OCI-LY3 (cell line): ENCODE data around the gene REXO1.
"Not testable (repeated sequence)": the region's sequence is repeated elsewhere in the genome, so short reads cannot be mapped to it uniquely, and the experiment has no call there.

Experiments used
- H2AFZ ChIP-seq: fragments of 200-600, 300-600 bp; shearing (Covaris generic); 2 replicates; pipeline ENCODE4 v1.6.0; 2014; ENCODE audit warnings: antibody characterized with exemption, low read depth, low read length
- H3K27ac ChIP-seq: fragments of 200-600, 300-600 bp; sonication (generic); 2 replicates; pipeline ENCODE4 v1.5.1; 2014; ENCODE audit warnings: mild to moderate bottlenecking, low read length, moderate library complexity, mixed read lengths
- H3K27me3 ChIP-seq: fragments of 200-600, 300-600 bp; sonication (generic); 2 replicates; pipeline ENCODE4 v1.6.1; 2014; ENCODE audit warnings: low read depth, low read length, mixed read lengths
- H3K36me3 ChIP-seq: fragments of 200-600, 300-600 bp; sonication (generic); replicated peaks from 2 replicates; pipeline ENCODE3; 2014; ENCODE audit warnings: low read depth, low read length, mixed read lengths
- H3K4me1 ChIP-seq: fragments of 300-600, 200-600 bp; sonication (generic); 2 replicates; pipeline ENCODE4 v1.6.1; 2014; ENCODE audit warnings: low read length, mixed read lengths
- H3K4me2 ChIP-seq: fragments of 200-600, 300-600 bp; sonication (generic); 2 replicates; pipeline ENCODE4 v1.6.1; 2014; ENCODE audit warnings: low read length, mixed read lengths
- H3K4me3 ChIP-seq: fragments of 300-600, 200-600 bp; sonication (generic); 2 replicates; pipeline ENCODE4 v1.5.1; 2014; ENCODE audit warnings: antibody characterized with exemption, mild to moderate bottlenecking, low read length, moderate library complexity
- H3K79me2 ChIP-seq: fragments of 300-600, 200-600 bp; shearing (Covaris generic); 2 replicates; pipeline ENCODE4 v1.6.1; 2014; ENCODE audit warnings: mild to moderate bottlenecking, low read length, mixed read lengths
- H3K9ac ChIP-seq: fragments of 300-600, 200-600 bp; shearing (Covaris generic); 2 replicates; pipeline ENCODE4 v1.6.0; 2014; ENCODE audit warnings: mild to moderate bottlenecking, low read length, moderate library complexity
- H3K9me3 ChIP-seq: fragments of 200-600, 300-600 bp; shearing (Covaris generic); 2 replicates; pipeline ENCODE4 v1.6.1; 2014; ENCODE audit warnings: low read length, mixed read lengths; ENCODE audit not compliant: insufficient read depth
- H4K20me1 ChIP-seq: fragments of 200-600, 300-600 bp; sonication (generic); 2 replicates; pipeline ENCODE4 v1.6.1; 2016; ENCODE audit warnings: low read length, mixed read lengths; ENCODE audit not compliant: insufficient read depth
- CTCF ChIP-seq: fragments of 200-600, 300-600 bp; sonication (generic); IDR thresholded peaks from 2 replicates; pipeline ENCODE4 v1.5.1; 2014; ENCODE audit warnings: antibody characterized with exemption, low read length, low read depth
- EZH2phosphoT487 ChIP-seq: fragments of 200-600 bp; shearing (Covaris generic); IDR thresholded peaks from 2 replicates; pipeline ENCODE4 v1.6.1; 2018; ENCODE audit warnings: antibody characterized with exemption, mixed run types, low read depth

Gene REXO1

GRCh38 chr19:1883784-1884183 lies 35.5 kb upstream of the REXO1 start:
- no peak overlapping the region for H3K27ac ChIP-seq
- H3K36me3 ChIP-seq: no peaks in the 10 kb centered on the region
- peaks cover 23% of the 10 kb centered on the region for H3K4me1 ChIP-seq
- H3K4me3 ChIP-seq: peak overlapping the region; percentile 96
- H3K9ac ChIP-seq: peak overlapping the region; percentile 87
- no peaks in the 10 kb centered on the region for H3K27me3 ChIP-seq
- no peak for TF ChIP-seq EZH2phosphoT487
- peaks cover 32% of the 10 kb centered on the region for H4K20me1 ChIP-seq
- peaks cover 47% of the 10 kb centered on the region for H3K79me2 ChIP-seq
- no peaks in the 10 kb centered on the region for H3K9me3 ChIP-seq
- H2AFZ ChIP-seq: no peak overlapping the region
- H3K4me2 ChIP-seq: peak overlapping the region; percentile 79

GRCh38 chr19:1882786-1883692 lies 34.8 kb upstream of the REXO1 start:
- peaks cover 32% of the 10 kb centered on the region for H4K20me1 ChIP-seq
- H2AFZ ChIP-seq: no peak overlapping the region
- peaks cover 47% of the 10 kb centered on the region for H3K79me2 ChIP-seq
- no peaks in the 10 kb centered on the region for H3K36me3 ChIP-seq
- no peaks in the 10 kb centered on the region for H3K27me3 ChIP-seq
- no peaks in the 10 kb centered on the region for H3K9me3 ChIP-seq
- H3K27ac ChIP-seq: no peak overlapping the region
- no peak overlapping the region for H3K4me3 ChIP-seq
- no peak overlapping the region for H3K9ac ChIP-seq
- TF ChIP-seq CTCF: no peak
- no peak for TF ChIP-seq EZH2phosphoT487
- peaks cover 23% of the 10 kb centered on the region for H3K4me1 ChIP-seq
- H3K4me2 ChIP-seq: peak overlapping the region; percentile 79; the same call in 1 of the 2 replicates

DNA sequence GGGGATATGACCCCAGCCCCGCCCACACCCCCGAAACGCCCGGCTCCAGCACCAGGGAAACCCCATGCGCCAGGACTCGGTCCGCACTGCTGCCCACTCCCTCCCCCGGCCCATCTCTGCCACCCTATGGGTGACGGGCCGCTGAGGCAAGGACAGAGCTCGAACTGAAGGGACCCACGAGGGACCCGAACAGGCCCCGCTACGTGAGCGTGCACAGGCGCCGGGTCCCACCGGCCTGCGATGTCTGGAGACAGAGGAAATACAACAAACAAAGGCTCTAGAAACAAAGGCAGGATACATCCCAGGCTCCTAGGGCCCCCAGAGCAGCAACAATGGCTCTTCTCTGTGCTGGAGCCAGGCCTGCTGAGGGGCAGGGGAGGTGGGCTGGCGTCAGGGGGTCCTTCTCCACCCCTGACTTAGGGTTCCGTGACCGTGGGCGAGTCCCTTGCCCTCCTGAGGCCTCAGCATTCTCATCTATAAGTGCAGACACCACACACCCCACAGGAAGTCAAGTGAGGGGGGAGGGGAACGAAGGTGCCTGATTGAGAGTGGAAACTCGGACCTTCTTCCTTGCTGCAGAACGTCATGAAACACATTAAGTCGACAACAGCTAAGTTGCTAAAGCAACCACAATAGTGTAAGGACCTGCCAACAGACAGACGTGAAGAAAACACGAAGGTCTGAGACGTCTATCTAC lies 34.0 kb upstream of the REXO1 start:
- Histone ChIP-seq H3K4me3 (no peak overlapping the region), H3K9me3 (no peaks in the 10 kb centered on the region), H3K4me2 (no peak overlapping the region), H2AFZ (no peak overlapping the region), H3K79me2 (peaks cover 47% of the 10 kb centered on the region), H3K36me3 (no peaks in the 10 kb centered on the region), H3K27me3 (no peaks in the 10 kb centered on the region), H3K9ac (no peak overlapping the region), H3K27ac (no peak overlapping the region), H4K20me1 (peaks cover 32% of the 10 kb centered on the region), H3K4me1 (peaks cover 23% of the 10 kb centered on the region)
- TF ChIP-seq CTCF (no peak), EZH2phosphoT487 (no peak)

DNA sequence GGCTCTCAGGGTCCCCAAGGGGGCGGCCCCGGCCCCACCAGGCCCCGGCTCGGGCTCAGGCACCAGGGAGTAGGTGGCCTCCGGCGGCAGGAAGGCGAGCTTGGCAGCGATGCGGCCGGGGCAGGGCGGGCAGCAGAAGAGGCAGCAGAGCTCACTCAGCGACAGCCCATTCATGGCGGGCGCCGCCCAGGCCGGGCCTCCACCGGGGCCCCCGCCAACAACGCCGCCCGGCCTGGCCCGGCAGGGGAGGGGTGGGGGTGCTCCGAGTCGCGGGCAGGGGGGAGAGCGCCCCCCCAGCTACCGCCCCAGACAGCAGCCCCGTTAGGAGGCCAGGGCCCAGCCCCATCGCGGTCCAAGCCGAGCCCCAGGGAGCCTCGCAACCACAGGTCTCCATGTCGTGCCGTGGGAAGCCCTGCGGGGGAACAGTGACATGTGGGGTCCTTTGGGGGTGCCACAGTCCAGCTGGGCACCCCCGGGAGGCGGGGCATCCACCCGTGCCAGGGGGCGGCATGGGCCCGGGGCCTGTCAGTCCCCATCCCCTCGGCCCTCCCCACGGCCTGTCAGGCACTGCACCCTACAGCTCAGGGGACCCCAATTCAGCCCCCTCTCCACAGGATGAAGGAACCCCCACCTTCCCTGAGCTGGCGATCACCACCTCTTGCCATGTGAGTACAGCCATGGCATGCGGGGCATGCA lies 33.3 kb upstream of the REXO1 start:
- not testable (repeated sequence) for H3K4me2 ChIP-seq, H3K9ac ChIP-seq, H3K27ac ChIP-seq, H3K9me3 ChIP-seq, H2AFZ ChIP-seq, H3K27me3 ChIP-seq, H3K36me3 ChIP-seq, H3K4me3 ChIP-seq
- Histone ChIP-seq H4K20me1 (peaks cover 32% of the 10 kb centered on the region), H3K79me2 (peaks cover 47% of the 10 kb centered on the region), H3K4me1 (peaks cover 25% of the 10 kb centered on the region)
